Neural progenitor cell (in vitro differentiated cells): ENCODE data around the gene PLEKHG1. TPM values are rescaled to one million over a fixed set of nuclear protein-coding genes. Genes with fewer than 3 reads are reported as not detected.

ENCODE experiments used
- DNase-seq: peaks from one replicate; pipeline ENCODE4 v3.0.0-alpha.2; 2016; ENCODE audit warnings: low spot score
- H2AFZ ChIP-seq: fragments of 200-600 bp; sonication (generic); replicated peaks from 2 replicates; pipeline ENCODE4 v1.6.1; 2016; ENCODE audit warnings: antibody characterized with exemption
- H3F3A ChIP-seq: fragments of 200-600 bp; sonication (generic); 2 replicates; pipeline ENCODE4 v1.6.1; 2016; ENCODE audit warnings: antibody characterized with exemption, low read depth
- H3K27ac ChIP-seq: fragments of 200-600 bp; sonication (generic); 2 replicates; pipeline ENCODE4 v1.5.1; 2016; ENCODE audit warnings: mild to moderate bottlenecking
- H3K27me3 ChIP-seq: fragments of 200-600 bp; sonication (generic); 2 replicates; pipeline ENCODE4 v1.6.1; 2016; ENCODE audit warnings: mild to moderate bottlenecking, moderate library complexity
- H3K36me3 ChIP-seq: fragments of 200-600 bp; sonication (generic); 2 replicates; pipeline ENCODE4 v1.5.1; 2016
- H3K4me1 ChIP-seq: fragments of 200-600 bp; sonication (generic); 2 replicates; pipeline ENCODE4 v1.6.1; 2016; ENCODE audit warnings: mixed run types
- H3K4me2 ChIP-seq: fragments of 200-600 bp; sonication (generic); 2 replicates; pipeline ENCODE4 v1.6.1; 2016
- H3K4me3 ChIP-seq: fragments of 200-600 bp; sonication (generic); 2 replicates; pipeline ENCODE4 v1.5.1; 2016
- H3K79me2 ChIP-seq: fragments of 200-600 bp; sonication (generic); 2 replicates; pipeline ENCODE4 v1.6.1; 2016; ENCODE audit warnings: low read depth
- H3K9ac ChIP-seq: fragments of 200-600 bp; sonication (generic); 2 replicates; pipeline ENCODE4 v1.6.1; 2016
- H3K9me3 ChIP-seq: fragments of 200-600 bp; sonication (generic); 2 replicates; pipeline ENCODE4 v1.5.1; 2016; ENCODE audit warnings: low read depth
- H4K20me1 ChIP-seq: fragments of 200-600 bp; sonication (generic); 2 replicates; pipeline ENCODE4 v1.6.1; 2016; ENCODE audit warnings: low read depth
- H3K27ac Mint-ChIP-seq: 3 replicates; pipeline ENCODE4 v1.8.0; 2021; ENCODE audit warnings: mixed read lengths
- H3K27me3 Mint-ChIP-seq: 2 replicates; pipeline ENCODE4 v1.8.0; 2022; ENCODE audit warnings: low read depth, mild to moderate bottlenecking, inconsistent platforms, moderate library complexity, mixed read lengths; ENCODE audit not compliant: insufficient read depth
- H3K36me3 Mint-ChIP-seq: 3 replicates; pipeline ENCODE4 v1.8.0; 2021; ENCODE audit warnings: mixed read lengths
- H3K4me1 Mint-ChIP-seq: 3 replicates; pipeline ENCODE4 v1.8.0; 2021; ENCODE audit warnings: mixed read lengths
- H3K4me3 Mint-ChIP-seq: 3 replicates; pipeline ENCODE4 v1.8.0; 2021; ENCODE audit warnings: mild to moderate bottlenecking, moderate library complexity, mixed read lengths
- H3K9me3 Mint-ChIP-seq: 3 replicates; pipeline ENCODE4 v1.8.0; 2020; ENCODE audit warnings: mixed read lengths
- EZH2 ChIP-seq: fragments of 200-600 bp; sonication (generic); IDR thresholded peaks from 2 replicates; pipeline ENCODE4 v1.6.1; 2017; ENCODE audit warnings: antibody characterized with exemption, mild to moderate bottlenecking, moderate library complexity
- EZH2phosphoT487 ChIP-seq: fragments of 200-600 bp; sonication (generic); IDR thresholded peaks from 2 replicates; pipeline ENCODE4 v1.6.1; 2017; ENCODE audit warnings: antibody characterized with exemption
- total RNA-seq: library from RNA; depleted of rRNA; stranded (reverse); fragments of >200 nt; gene quantifications from 2 replicates; pipeline ENCODE4 v1.2.3, GENCODE V29; 2015; ENCODE audit warnings: low replicate concordance
- TF ChIP-seq, protein P1 (sequence below): fragments of 200-600 bp; sonication (generic); IDR thresholded peaks from 2 replicates; pipeline ENCODE4 v1.5.1; 2017; ENCODE audit warnings: antibody characterized with exemption, mild to moderate bottlenecking

The PLEKHG1 gene
- total RNA-seq, 1 donor from 2014 or later = 4.7 TPM

DNA sequence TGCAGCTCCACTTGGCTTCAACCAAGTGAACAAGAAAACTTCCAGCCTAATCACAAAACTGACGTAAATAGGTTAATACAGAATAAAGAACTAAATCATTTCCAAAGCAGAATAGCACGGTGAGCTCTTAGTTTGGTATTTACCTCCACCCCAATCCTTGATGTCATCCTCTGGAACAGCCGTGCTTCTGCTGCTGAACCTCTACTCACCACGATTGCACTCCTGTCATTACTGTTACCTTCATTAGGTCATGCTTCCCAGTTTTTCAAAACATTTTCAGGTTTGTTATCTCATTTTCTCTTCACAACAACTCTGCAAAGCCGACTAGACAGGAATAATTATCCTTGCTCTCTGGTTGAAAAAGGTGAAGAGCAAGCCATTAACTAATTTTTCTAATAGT lies 15.6 kb upstream of the PLEKHG1 start:
- H4K20me1 ChIP-seq = no peaks in the 10 kb centered on the region
- DNase-seq = no peak
- H3F3A ChIP-seq = no peaks in the 10 kb centered on the region
- Mint-ChIP-seq H3K4me3 (no peak overlapping the region), H3K9me3 (no peaks in the 10 kb centered on the region), H3K27me3 (peaks cover 15% of the 10 kb centered on the region), H3K4me1 (peaks cover 13% of the 10 kb centered on the region), H3K36me3 (no peaks in the 10 kb centered on the region), H3K27ac (no peak overlapping the region)
- H3K36me3 ChIP-seq = no peaks in the 10 kb centered on the region
- H3K4me2 ChIP-seq = no peak overlapping the region
- no peak overlapping the region for H3K27ac ChIP-seq
- H3K9ac ChIP-seq = no peak overlapping the region
- no peaks in the 10 kb centered on the region for H3K79me2 ChIP-seq
- no peaks in the 10 kb centered on the region for H3K27me3 ChIP-seq
- TF ChIP-seq EZH2phosphoT487 = no peak
- no peak for TF ChIP-seq EZH2
- TF ChIP-seq, protein P1, sequence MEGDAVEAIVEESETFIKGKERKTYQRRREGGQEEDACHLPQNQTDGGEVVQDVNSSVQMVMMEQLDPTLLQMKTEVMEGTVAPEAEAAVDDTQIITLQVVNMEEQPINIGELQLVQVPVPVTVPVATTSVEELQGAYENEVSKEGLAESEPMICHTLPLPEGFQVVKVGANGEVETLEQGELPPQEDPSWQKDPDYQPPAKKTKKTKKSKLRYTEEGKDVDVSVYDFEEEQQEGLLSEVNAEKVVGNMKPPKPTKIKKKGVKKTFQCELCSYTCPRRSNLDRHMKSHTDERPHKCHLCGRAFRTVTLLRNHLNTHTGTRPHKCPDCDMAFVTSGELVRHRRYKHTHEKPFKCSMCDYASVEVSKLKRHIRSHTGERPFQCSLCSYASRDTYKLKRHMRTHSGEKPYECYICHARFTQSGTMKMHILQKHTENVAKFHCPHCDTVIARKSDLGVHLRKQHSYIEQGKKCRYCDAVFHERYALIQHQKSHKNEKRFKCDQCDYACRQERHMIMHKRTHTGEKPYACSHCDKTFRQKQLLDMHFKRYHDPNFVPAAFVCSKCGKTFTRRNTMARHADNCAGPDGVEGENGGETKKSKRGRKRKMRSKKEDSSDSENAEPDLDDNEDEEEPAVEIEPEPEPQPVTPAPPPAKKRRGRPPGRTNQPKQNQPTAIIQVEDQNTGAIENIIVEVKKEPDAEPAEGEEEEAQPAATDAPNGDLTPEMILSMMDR = no peak
- no peaks in the 10 kb centered on the region for H3K9me3 ChIP-seq
- H3K4me3 ChIP-seq = no peak overlapping the region
- no peak overlapping the region for H2AFZ ChIP-seq
- peaks cover 6% of the 10 kb centered on the region for H3K4me1 ChIP-seq

DNA sequence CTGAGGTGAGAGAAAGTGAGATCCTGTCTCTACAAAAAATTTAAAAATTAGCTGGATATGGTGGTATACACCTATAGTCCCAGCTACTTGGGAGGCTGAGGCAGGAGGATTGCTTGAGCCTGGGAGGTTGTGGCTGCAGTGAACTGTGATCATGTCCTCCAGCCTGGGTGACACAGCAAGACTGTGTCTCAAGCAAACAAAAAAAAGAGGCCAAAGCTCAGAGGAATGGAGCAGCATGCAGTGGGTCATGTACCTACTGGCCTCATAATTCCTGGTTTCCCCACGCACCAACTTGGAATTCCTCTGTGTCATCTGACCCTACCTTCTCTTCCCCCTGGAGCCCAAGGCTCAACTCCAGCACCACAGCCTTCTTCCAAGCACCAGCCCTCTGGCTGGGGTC lies 15.1 kb upstream of the PLEKHG1 start:
- H3K9me3 Mint-ChIP-seq = no peaks in the 10 kb centered on the region
- H3K4me3 Mint-ChIP-seq = no peak overlapping the region
- H2AFZ ChIP-seq = no peak overlapping the region
- H3K79me2 ChIP-seq = no peaks in the 10 kb centered on the region
- TF ChIP-seq EZH2phosphoT487 = no peak
- TF ChIP-seq, protein P1 = no peak
- H4K20me1 ChIP-seq = no peaks in the 10 kb centered on the region
- H3F3A ChIP-seq = no peaks in the 10 kb centered on the region
- no peak for DNase-seq
- no peak overlapping the region for H3K4me2 ChIP-seq
- H3K36me3 ChIP-seq = no peaks in the 10 kb centered on the region
- H3K9ac ChIP-seq = no peak overlapping the region
- H3K36me3 Mint-ChIP-seq = no peaks in the 10 kb centered on the region
- H3K9me3 ChIP-seq = no peaks in the 10 kb centered on the region
- no peak overlapping the region for H3K27ac Mint-ChIP-seq
- no peak overlapping the region for H3K27ac ChIP-seq
- peaks cover 15% of the 10 kb centered on the region for H3K27me3 Mint-ChIP-seq
- H3K27me3 ChIP-seq = no peaks in the 10 kb centered on the region
- H3K4me3 ChIP-seq = no peak overlapping the region
- H3K4me1 ChIP-seq = peaks cover 8% of the 10 kb centered on the region
- H3K4me1 Mint-ChIP-seq = peaks cover 15% of the 10 kb centered on the region

DNA sequence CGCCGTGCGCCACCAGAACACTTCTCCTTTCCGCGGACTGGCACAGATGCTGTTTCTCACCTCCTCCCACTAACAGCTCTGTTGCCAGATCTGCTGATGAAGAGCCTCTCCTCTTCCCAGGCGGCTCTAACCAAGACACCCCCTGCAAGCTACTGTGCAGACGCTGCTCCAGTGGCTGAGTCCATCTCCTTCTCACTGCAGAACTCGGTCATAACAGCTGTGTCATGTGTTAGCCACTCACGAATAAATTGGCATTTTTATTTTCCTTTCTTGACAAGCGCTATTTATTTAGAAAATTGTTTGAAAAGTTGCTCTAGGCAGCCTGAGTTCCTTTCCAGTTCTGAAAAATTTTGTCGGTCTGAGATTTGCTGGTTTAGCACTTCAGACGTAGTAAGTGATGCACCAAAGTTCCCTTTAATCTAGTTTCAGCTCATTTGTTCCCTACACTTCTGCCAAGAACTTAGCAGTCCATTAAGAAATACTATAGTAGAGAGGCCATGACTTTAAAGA lies 12.8 kb upstream of the PLEKHG1 start:
- no peaks in the 10 kb centered on the region for H3K9me3 ChIP-seq
- H3K79me2 ChIP-seq = no peaks in the 10 kb centered on the region
- Mint-ChIP-seq H3K4me3 (no peak overlapping the region), H3K9me3 (no peaks in the 10 kb centered on the region), H3K36me3 (no peaks in the 10 kb centered on the region), H3K27ac (no peak overlapping the region), H3K27me3 (peaks cover 15% of the 10 kb centered on the region), H3K4me1 (peaks cover 14% of the 10 kb centered on the region)
- no peak overlapping the region for H3K4me3 ChIP-seq
- H3K27ac ChIP-seq = no peak overlapping the region
- H4K20me1 ChIP-seq = no peaks in the 10 kb centered on the region
- no peak overlapping the region for H3K4me2 ChIP-seq
- no peak overlapping the region for H2AFZ ChIP-seq
- H3K27me3 ChIP-seq = peaks cover 21% of the 10 kb centered on the region
- DNase-seq = no peak
- H3K9ac ChIP-seq = no peak overlapping the region
- H3K4me1 ChIP-seq = peaks cover 8% of the 10 kb centered on the region
- no peak for TF ChIP-seq EZH2
- TF ChIP-seq, protein P1 = no peak
- no peak for TF ChIP-seq EZH2phosphoT487
- no peaks in the 10 kb centered on the region for H3K36me3 ChIP-seq
- no peaks in the 10 kb centered on the region for H3F3A ChIP-seq
